SHP77 treated with DMSO at 0.1 percent for 48 hours (cell line): Measurements from ENCODE around the gene RUVBL1.

Experiments
- DNase-seq: peaks from one replicate; lab custom pipeline; 2025; lab: John Stamatoyannopoulos, UW

RUVBL1 gene

DNA sequence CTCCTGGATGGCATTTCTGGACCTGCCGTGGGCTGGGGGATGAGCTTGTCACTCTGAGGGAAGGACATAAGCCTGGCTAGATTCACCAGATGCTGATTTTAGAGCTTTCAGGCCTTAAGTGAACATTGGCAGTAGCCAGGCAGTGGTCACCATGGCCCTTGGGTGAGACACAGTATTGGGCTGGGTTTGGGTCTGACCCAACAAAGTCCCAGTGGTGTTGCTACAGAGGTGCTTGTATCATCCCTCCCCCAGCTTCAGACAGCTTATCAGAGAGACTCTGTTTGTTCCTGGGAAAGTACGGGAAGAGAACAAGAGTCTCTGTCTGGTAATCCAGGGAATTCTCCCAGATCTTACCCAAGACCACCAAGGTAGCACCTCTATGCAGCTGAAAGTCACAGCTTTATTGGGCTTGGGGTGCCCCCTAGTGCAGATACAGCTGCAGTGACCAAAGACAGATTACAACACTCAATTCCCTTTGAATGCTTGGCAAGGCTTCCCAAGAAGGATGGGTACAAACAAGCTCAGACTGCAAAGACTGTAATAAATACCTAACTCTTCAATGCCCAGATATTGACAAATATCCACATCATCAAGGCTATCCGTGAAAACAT is 9.8 kb upstream of the RUVBL1 start:
- peak; percentile 23 for DNase-seq

DNA sequence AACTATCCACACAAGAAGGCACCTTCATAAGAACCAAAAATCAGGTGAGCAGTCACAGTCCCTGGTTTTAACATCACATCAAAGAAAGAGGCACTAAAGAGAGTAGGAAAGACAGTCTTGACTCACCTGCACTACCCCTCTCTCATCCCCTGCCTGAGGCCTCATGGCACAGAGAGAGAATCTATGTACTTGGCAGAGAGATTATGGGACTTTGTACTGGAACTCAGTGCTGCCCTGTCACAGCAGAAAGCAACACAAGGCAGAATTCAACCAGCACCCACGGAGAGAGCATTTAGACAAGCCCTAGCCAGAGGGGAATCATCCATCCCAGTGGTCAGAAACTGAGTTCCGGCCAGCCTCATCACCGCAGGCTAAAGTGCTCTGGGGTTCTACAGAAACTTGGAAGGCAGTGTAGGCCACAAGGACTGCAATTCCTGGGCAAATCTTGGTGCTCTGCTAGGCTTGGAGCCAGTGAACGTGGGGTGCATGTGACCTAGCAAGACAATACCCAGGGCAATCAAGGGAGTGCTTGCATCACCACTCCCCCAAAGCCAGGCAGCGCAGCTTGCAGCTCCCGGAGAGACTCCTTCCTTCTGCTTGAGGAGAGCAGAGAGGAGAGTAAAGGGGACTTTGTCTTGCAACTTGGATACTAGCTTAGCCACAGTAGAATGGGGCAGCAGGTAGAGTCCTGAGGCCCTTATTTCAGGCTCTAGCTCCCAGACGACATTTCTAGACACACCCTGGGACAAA is 8.5 kb upstream of the RUVBL1 start:
- no peak for DNase-seq

DNA sequence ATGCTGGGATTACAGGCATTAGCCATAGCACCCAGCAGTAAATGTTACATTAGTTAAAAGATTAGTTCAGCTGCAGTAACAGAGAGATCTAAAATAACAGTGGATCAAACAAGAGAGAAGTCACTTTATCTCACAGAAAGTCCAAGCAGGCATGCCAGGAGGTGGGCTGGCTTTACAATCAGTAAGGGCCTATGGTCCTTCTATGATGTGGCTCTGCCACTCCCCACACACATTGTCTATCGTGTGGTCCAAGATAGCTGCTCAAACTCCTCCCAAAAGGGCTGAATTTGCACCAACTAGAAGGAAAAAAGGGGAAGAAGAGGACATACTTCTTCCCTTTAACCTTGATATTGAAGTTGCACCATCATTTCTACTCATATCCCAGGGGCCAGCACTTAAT is 4.6 kb upstream of the RUVBL1 start:
- no peak for DNase-seq

DNA sequence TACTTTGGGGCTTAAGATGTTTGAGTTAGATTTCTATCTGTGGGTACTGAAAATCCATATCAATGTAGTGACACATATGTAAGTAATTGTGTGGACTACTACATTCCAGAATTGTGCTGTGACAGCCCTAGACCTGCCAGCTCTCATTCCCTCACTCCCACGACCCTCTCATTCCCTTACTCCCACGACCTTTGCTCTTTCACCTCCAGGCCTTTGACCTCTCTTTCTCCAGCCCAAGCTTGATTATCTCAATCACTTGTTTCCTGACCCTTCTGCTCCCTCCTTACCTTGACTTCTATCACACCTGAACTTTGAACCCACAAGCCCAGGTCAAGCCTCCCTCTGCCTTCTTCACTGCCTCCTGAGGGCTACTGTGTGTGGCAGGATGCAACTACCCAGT is 3.6 kb upstream of the RUVBL1 start:
- DNase-seq: no peak

DNA sequence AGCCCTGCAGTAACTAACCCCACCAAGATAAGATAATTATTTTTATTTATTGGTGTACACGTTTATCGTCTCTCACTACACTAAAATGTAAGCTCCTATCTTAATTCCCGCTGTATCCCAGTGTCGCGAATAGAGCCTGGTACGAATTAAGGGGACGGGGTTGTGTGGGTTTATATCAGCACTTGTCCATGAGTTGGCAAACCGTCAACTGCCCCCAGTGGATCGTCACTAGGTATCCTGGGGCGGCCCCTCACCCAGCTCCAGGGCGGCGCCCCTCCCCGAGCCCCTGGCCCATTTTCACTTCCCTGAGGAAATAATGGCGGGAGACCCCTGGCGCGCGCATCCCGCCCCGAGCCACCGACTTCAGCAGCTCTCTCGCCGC is 465 bp downstream of the RUVBL1 start:
- no peak for DNase-seq

DNA sequence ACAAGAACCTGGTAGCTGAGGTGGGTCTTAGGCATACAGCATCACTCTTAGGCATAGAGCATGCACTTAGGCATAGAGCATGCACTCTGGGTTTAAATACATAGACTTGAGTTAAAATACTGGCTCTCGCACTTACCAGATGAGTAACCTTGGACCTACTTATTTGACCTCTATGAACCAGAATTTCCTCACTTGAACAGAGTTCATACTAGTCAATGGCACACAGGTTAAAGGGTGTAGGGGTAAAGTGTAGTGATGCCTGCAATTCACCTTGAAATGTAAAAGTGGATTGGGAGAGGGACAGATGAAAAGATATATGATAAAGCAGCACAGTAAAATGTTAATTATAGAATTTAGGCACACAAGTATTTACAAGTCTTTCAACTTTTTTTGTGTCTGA is 1.6 kb downstream of the RUVBL1 start:
- DNase-seq: no peak

DNA sequence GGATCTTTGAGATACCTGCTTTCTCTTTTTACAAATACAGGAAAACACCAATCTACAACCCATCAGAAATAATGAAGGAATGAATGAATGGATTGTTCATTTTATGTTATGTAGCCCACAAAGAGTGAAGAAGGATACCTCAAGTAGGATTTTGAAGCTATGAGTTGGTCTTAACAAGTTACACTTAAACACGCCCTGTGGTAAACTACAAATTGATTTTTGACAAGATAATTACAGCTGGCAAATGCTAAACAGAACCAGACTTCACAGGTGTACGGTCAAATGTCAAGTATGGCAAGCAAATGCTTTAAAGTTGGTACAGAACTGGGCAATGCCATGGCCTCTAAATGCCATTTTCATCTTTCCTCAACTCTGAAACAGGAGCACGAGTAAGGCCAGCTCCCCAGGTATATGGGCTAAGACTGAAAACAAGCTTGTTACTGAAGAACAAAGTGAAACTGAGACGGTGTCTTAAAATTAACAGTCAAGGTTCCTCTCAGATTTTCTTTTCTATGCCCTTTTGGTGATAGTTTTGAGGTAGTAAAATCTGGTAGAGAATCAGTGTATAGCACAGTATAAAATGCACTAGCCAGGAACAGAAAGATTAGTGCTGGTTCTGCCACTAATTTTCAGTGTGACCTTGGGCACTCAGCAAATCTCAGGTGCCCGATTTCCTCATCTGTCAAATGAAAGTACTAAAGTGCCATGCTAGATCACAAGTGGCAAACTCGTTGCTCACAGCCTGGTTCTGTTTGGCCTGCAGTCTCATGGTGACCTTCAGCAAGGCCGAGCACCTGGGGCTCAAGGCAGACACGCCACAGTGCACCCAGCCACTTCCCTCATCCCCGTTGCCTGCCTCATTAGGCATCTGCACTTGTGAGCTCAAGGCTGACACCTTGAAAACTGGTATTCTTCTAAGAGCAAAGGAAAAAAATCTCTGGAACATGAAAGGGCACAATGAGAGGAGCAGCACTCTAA is 9.5 kb downstream of the RUVBL1 start:
- DNase-seq: no peak

DNA sequence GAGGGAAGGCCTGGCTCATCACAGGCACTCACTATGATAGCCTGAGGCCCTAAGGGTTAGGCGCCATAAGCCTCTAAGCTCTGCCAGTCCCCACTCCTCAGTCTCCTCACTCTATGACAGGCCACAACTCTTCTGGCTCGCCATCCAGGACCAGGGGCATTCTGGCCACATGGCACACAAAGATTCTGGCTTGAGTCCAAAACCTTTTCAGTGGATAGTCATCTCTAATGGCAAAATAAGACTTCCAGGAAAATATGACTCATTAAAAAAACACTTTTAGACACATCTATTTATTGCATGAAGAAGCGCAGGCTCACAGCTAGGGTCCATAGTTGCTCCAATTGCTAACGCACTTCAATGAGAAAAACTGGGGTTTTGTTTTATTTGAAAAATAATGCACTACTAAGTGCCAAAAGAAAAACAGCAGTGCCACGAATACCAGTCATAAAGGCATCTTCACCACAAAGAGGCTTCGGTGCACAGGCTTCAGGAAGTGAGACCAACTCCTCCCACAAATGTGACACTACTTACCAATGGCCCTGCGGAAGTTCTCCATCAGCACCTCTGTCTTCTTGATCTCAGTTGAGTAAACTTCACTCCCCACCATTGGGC is 11.1 kb downstream of the RUVBL1 start:
- DNase-seq: peak; percentile 11

DNA sequence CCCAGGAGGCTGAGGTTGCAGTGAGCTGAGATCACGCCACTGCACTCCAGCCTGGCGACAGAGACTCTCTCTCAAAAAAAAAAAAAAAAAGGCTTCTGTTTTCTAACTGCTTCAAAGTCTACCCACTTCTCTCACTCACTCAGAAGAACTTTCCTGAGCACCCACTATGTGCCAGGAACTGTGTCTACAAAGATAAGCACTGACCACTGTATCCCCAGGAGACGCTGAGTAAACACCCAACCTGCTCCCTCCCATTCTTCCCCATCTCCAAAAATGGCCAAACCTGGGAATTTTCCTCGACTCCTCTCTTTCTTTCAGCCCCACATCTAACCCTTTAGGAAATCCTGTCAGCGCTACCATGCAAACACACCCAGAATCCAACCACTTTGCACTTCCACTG is 12.5 kb downstream of the RUVBL1 start:
- DNase-seq: no peak

DNA sequence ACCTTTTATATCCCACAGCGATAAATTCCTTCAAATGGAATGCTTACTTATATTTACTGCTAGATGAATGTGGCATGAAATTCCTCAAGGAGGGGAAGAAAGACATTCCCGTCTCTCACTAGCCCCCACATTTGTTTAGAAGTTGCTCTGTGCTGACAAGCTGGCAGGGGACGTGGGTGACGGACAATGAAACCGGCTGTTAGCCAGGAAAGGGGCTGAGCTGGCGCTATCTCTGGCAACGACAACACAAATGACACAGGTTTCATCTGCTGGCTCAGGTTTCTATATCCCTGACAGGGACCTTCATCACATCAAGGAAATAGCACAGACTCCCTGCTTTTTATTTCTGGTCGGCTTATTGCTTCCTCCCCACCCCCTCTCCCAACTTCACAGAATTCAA is 15.8 kb downstream of the RUVBL1 start:
- DNase-seq: no peak

DNA sequence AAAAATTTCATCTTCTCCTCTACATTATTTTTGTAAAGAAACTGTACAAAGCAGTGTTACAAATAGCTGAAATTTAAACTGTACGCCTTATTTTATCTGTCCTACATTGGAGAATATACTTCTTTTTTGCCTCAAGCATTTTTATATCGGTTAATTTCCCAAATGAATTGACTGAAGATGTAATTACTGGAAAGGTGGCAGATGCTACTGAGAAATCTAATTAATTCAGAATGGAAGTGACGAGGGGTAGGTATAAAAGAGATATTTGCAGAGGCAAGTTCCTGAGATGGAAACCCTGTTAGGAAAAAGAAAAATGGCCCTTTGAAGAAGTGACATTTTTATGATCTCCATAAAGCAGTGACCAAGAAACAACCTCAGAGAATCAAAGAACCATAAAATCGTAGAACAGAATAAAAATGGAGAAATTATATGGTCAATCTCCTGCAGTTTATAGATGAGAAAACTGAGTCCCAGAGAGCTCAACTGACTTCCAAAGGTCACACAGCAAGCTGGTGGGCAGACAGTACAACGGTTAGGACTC is 20.4 kb downstream of the RUVBL1 start:
- DNase-seq: no peak

DNA sequence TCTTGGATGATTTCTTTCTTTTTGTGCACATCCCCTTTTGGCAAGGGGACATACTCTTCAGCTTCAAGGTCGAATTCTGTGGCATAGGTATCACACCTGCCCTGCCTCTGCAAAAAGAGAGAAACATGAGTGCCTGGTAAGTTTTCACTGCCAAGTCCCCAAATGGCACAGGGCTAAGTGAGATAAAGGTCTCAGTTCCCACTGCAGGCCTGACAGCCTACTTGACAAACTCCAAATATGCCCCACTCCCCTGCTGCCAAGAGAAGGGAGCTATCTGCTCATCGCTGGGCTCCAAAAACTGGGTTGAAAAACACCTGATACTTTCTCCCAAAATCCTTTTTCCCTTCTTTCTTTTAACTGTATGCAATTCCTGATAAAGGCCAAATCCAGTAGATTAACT is 23.0 kb downstream of the RUVBL1 start:
- no peak for DNase-seq

DNA sequence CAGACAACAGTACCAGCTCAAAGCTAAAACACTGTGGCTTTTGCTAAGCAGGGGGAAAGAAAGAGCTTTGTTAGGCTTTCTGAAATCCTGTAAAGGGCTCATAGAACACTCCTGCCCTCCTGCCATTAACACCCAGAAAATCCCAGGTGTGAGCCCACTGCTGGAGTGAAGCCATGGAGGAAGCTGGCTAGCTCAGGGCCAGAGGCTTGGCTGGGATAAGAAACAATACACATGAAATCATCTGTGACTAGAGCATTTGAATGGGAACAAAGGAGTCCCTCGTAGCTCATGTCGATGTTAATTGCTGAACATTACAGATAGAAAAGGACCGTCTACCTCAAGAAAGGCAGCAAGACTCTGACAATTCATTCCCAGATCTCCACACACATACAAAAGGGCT is 23.5 kb downstream of the RUVBL1 start:
- no peak for DNase-seq

DNA sequence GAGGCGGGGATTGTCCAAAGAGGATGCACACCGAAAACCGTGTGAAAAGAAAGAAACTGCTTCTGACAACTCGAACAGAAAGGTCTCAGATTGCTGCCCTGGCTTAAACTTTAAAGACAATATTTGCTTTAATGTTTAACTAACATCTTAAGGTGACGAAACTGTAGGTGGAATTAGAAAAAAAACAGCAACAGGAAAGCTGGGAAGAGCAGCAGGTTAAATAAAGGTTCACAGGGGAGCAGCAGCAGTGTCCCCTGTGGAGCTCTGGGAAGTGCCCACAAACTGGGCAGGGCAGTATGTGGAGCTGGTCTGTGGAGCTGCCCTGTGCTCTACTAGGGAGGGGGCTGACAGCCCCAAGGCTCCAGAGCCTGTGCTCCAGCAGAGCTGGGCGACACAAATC is 25.4 kb downstream of the RUVBL1 start:
- DNase-seq: no peak

DNA sequence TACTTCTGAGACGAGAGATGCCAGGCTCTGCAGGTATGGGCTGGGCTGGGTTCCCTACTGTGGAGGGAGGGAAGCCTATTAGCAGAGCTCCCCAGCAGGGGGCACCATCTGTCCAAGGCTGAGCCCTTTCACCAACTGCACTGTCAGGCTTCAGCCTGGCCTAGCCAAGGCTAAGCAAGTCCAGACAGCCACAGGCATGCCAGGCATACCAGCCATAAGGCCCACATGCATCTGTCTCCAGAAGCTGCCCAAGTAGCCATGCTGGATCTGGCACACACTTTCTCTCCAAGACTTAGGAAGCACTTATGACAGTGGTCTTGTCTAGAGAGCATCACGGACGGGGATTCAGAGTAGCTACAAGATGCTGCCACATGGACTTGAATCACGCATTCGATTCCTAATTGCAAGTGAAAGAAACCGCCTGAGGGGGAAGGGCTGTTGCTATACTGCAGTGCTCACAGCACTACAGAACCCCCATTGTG is 28.3 kb downstream of the RUVBL1 start:
- DNase-seq: no peak

DNA sequence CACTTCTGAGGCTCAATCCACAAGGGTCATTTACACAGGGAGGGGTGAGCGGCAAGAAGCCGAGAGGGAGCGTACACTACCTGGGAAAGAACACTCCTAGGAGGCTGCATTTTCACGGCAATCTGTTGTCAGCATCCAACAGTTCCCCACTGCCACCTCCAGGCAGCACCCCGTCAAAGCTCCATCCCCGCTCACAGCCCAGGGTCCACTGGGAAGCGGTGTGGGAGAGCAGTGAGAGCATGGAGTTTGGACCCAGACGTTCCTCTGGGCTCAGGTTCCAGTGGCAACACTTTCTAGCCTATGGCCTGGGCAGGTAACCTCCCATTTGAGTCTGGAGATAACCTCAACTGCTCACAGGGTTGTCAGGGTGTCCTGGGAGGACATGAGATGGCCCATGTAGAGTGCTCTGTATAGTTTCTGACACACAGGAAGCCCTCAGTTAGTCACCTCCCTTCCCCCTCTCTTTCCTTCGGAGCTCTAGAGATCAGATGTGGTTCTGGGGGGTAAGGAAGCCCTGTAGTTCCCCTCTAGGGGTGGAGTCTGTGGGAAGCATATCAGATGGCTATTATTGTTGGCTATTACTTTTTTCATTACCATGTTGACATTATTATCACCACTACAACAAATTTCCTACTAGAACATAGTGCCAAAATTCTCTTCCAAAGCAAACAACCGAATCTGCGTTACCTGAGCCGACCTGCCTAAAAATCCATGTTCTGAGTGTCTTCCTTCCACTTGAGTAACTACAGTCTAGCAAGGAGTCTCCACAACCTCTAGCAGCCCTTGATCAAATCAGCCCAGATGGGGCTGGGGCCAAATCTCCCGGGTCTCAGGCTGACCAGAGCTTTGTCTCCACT is 29.1 kb downstream of the RUVBL1 start:
- DNase-seq: no peak

DNA sequence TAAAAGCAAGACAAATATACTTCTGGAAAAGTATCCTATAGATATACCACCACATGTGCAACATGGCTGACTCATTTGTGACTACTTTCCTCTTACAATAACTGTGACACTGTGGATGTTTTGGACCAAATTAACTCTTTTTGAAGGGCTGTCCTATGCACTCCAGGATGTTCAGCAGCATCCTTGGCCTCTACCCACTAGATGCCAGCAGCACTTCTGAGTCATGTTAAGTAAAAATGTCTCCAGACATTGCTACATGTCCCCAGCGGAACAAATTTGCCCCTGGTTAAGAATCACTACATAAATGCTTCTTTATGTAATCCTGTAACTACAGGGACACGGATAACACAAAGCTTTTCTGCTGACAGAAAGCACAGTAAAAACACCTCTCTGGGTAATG is 32.0 kb downstream of the RUVBL1 start:
- no peak for DNase-seq

DNA sequence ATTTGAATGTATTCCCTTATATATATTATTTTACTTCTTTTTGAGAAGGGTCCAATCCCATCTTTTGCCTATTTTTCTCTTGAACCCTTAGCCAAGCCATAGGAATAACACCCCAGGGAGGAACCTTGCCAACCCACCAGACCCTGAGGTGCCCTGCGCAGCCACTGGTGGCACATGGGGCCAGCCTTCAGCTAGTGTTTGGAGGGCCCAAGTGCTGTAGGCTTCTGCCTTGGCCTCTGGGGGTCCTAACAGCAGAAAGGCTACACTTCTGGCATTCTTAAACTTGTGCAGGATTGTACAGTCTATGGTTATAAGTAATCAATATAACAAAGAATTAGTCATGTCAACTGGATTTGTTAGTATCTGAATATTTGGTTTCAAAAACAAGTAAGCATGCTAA is 34.5 kb downstream of the RUVBL1 start:
- DNase-seq: no peak

DNA sequence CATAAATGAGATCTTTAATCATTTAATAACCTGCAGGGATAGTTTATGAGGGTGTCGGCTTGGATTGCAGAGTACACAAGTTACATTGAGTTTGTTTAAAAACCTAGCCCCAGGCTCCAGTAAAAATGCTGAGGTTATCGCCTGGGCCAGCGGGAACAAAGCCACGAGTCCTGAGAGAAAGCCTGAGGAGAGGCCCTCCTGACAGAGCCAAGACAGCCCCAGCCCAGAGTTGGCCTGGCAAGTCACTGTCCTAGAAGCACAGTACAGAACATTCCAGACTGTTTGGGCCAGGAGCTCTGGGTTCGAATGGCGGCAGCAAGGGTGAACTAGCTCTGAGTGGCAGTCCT is 39.0 kb downstream of the RUVBL1 start:
- no peak for DNase-seq

DNA sequence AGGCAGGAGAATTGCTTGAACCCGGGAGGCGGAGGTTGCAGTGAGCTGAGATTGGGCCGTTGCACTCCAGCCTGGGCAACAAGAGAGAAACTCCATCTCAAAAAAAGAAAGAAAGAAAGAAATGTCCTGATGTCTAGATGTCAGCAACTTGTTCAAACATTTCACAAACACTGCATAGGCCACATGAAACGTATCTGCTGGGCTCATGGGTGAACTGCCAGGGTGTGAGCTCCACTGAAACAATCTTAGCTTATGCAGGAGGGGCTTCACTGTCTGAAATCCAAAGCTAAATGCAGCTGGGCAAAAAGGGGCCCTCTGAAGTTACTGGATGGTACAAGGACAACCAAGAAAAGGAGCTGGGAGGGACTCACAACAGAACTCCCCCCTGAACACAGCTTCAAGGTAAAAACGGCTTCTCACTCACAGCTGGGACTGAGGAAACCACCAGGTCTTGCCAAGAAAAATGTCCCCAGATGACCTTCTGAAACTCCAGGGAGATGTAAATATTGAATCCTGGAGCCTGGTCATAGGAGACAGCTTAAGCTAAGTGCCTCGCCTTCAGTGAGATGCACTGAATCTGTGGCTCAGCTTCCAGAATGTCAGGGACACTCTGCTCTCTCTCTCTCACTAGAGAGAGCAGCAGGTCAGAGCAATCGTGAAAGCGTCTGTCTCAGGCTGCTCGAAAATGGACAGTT is 39.5 kb downstream of the RUVBL1 start:
- DNase-seq: no peak

DNA sequence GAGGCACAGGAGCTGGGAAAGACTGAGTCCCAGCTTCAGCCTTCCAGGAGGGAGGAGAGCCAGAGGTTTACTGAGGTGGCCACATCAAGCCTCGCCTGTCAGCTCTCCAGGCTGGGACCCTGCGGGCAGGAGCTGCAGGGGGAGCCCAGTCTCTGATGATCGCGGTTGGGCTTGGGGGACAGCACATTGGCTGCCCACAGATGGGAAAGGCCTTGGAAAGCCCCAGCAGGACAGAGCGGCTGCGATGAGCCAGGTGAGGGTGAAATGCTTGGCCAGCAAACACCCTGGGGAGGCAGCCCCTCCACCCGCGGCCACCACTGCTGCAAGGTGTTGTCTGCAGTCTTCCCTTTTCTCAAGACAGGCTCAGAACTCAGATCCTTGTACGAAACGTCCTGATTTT is 40.2 kb downstream of the RUVBL1 start:
- DNase-seq: no peak
